GM18499 (cell line): Measurements from ENCODE around the gene SLC22A17.

Source experiments
- ATAC-seq: cut with Tn5 transposase; IDR thresholded peaks from one replicate; pipeline ENCODE4 v1.9.1; 2021; ENCODE audit warnings: moderate number of reproducible peaks; ENCODE audit not compliant: insufficient read depth, unreplicated experiment

Gene SLC22A17

GRCh38 chr14:23365036-23365731 lies 12.5 kb upstream of the SLC22A17 start, which contains the start of gene EFS:
EFS (minus strand) TSS chr14:23365172; CDS start chr14:23365025, 147 bp downstream.
- ATAC-seq = no peak

GRCh38 chr14:23364164-23365035 lies 11.7 kb upstream of the SLC22A17 start:
- no peak for ATAC-seq

GRCh38 chr14:23362200-23362599 lies 9.5 kb upstream of the SLC22A17 start:
- no peak for ATAC-seq

GRCh38 chr14:23361763-23362162 lies 9.1 kb upstream of the SLC22A17 start:
- ATAC-seq = no peak

GRCh38 chr14:23361320-23361719 lies 8.6 kb upstream of the SLC22A17 start:
- no peak for ATAC-seq

GRCh38 chr14:23360496-23360895 lies 7.8 kb upstream of the SLC22A17 start:
- ATAC-seq = no peak

GRCh38 chr14:23359722-23360447 lies 7.2 kb upstream of the SLC22A17 start:
- ATAC-seq = no peak

- no peak for ATAC-seq
Observed at GRCh38 chr14:23359167-23359626, 6.5 kb upstream of the SLC22A17 start.

- ATAC-seq = no peak
Observed at GRCh38 chr14:23358553-23359166, 6.0 kb upstream of the SLC22A17 start.

- ATAC-seq = no peak
Observed at GRCh38 chr14:23358042-23358441, 5.4 kb upstream of the SLC22A17 start.

GRCh38 chr14:23357261-23357660 lies 4.6 kb upstream of the SLC22A17 start:
- ATAC-seq = no peak

- ATAC-seq = no peak
Observed at GRCh38 chr14:23356662-23357061, 4.0 kb upstream of the SLC22A17 start.

GRCh38 chr14:23355871-23356435 lies 3.3 kb upstream of the SLC22A17 start:
- ATAC-seq = no peak

- ATAC-seq = no peak
Observed at GRCh38 chr14:23354990-23355389, 2.3 kb upstream of the SLC22A17 start.

GRCh38 chr14:23353433-23353780 lies 720 bp upstream of the SLC22A17 start:
- no peak for ATAC-seq

- no peak for ATAC-seq
Observed at GRCh38 chr14:23351681-23352505, 794 bp downstream of the SLC22A17 start.

GRCh38 chr14:23349156-23349845 lies 3.4 kb downstream of the SLC22A17 start:
- no peak for ATAC-seq

GRCh38 chr14:23348297-23348655 lies 4.4 kb downstream of the SLC22A17 start:
- ATAC-seq = no peak
